Liver (tissue), 9 donors: Measurements from ENCODE around the gene DMD. TPM values are rescaled to one million over a fixed set of nuclear protein-coding genes. Genes with fewer than 3 reads are reported as not detected.

ENCODE experiments used
- DNase-seq: peaks from one replicate; pipeline ENCODE4 v3.0.0-alpha.2; 2017; ENCODE audit warnings: low spot score
- H3K27ac ChIP-seq, 2 donors: one replicate each; pipeline ENCODE4 v1.7.0; 2013; ENCODE audit warnings: inconsistent platforms in 2 of 2, low read length in 2 of 2, control low read depth in 1 of 2, low read depth in 1 of 2, mild to moderate bottlenecking in 1 of 2
- H3K27me3 ChIP-seq, 4 donors: one replicate each; pipeline versions ENCODE4 v1.6.1 to v1.7.0; 2013; ENCODE audit warnings: low read length in 3 of 4, inconsistent platforms in 1 of 4, mild to moderate bottlenecking in 1 of 4, moderate library complexity in 1 of 4; ENCODE audit not compliant: control insufficient read depth in 4 of 4, insufficient read depth in 4 of 4
- H3K36me3 ChIP-seq, 4 donors: one replicate each; pipeline versions ENCODE4 v1.6.1 to v1.7.0; 2013; ENCODE audit warnings: low read length in 3 of 4, mild to moderate bottlenecking in 3 of 4, low read depth in 1 of 4, moderate library complexity in 1 of 4; ENCODE audit not compliant: control insufficient read depth in 4 of 4, insufficient read depth in 3 of 4
- H3K4me1 ChIP-seq, 4 donors: one replicate each; pipeline versions ENCODE4 v1.6.1 to v1.7.0; 2013; ENCODE audit warnings: low read length in 3 of 4, mild to moderate bottlenecking in 3 of 4, moderate library complexity in 1 of 4; ENCODE audit not compliant: control insufficient read depth in 4 of 4, insufficient read depth in 4 of 4
- H3K4me3 ChIP-seq, 3 donors: one replicate each; pipeline versions ENCODE4 v1.6.1 to v1.7.0; 2013; ENCODE audit warnings: low read length in 3 of 3, control low read depth in 1 of 3, low read depth in 1 of 3, mild to moderate bottlenecking in 1 of 3
- H3K9ac ChIP-seq, 2 donors: one replicate each; pipeline ENCODE4 v1.7.0; 2013; ENCODE audit warnings: low read length in 2 of 2, mild to moderate bottlenecking in 2 of 2, moderate library complexity in 2 of 2, control low read depth in 1 of 2, low read depth in 1 of 2
- H3K9me3 ChIP-seq, 4 donors: one replicate each; pipeline versions ENCODE4 v1.6.1 to v1.7.0; 2013; ENCODE audit warnings: low read length in 3 of 4; ENCODE audit not compliant: control insufficient read depth in 4 of 4
- FOXA2 ChIP-seq: IDR thresholded peaks from 2 replicates; pipeline ENCODE4 v1.6.1; 2016; ENCODE audit warnings: antibody characterized with exemption
- GABPA ChIP-seq, 2 donors: IDR thresholded peaks in 1 of 2; conservative IDR thresholded peaks in 1 of 2; 2 replicates each; pipeline ENCODE4 v1.6.1; 2016; ENCODE audit warnings: antibody characterized with exemption in 2 of 2, mild to moderate bottlenecking in 1 of 2, moderate library complexity in 1 of 2
- HNF4G ChIP-seq: IDR thresholded peaks from 2 replicates; pipeline ENCODE4 v1.6.1; 2016; ENCODE audit warnings: antibody characterized with exemption
- JUND ChIP-seq, 2 donors: IDR thresholded peaks; 2 replicates each; pipeline ENCODE4 v1.6.1; 2016; ENCODE audit warnings: antibody characterized with exemption in 2 of 2
- MAX ChIP-seq: IDR thresholded peaks from 2 replicates; pipeline ENCODE4 v1.6.1; 2016; ENCODE audit warnings: antibody characterized with exemption
- NR2F2 ChIP-seq: IDR thresholded peaks from 2 replicates; pipeline ENCODE4 v1.6.1; 2016; ENCODE audit warnings: antibody characterized with exemption
- RAD21 ChIP-seq, 2 donors: IDR thresholded peaks; 2 replicates each; pipeline ENCODE4 v1.6.1; 2016; ENCODE audit warnings: antibody characterized with exemption in 2 of 2, mild to moderate bottlenecking in 2 of 2
- RXRA ChIP-seq, 2 donors: IDR thresholded peaks; 2 replicates each; pipeline ENCODE4 v1.6.1; 2017 to 2018; ENCODE audit warnings: antibody characterized with exemption in 2 of 2, mild to moderate bottlenecking in 1 of 2
- SP1 ChIP-seq: IDR thresholded peaks from 2 replicates; pipeline ENCODE4 v1.6.1; 2018; ENCODE audit warnings: antibody characterized with exemption, mild to moderate bottlenecking
- TAF1 ChIP-seq: conservative IDR thresholded peaks from 2 replicates; pipeline ENCODE4 v1.6.1; 2016; ENCODE audit warnings: antibody characterized with exemption, mild to moderate bottlenecking
- ZBTB33 ChIP-seq: IDR thresholded peaks from 2 replicates; pipeline ENCODE4 v1.6.1; 2016; ENCODE audit warnings: antibody characterized with exemption
- WGBS: extraction: QIAGEN DNeasy Blood & Tissue Kit; methylation state at CpG from one replicate; pipeline ENCODE4 v1.1.7; 2013; 5-methylcytosine and 5-hydroxymethylcytosine counted together
- polyA plus RNA-seq, 2 donors: library from polyadenylated mRNA; stranded (reverse) in 1 of 2; unstranded in 1 of 2; fragments of 200-250 nt in 1 of 2; fragments of >200 nt in 1 of 2; fragmentation: Nextera tagmentation in 1 of 2; extraction: Ambion mirVana in 1 of 2; gene quantifications; one replicate each; pipeline versions ENCODE4 v1.2.1 to v1.2.3, GENCODE V29; 2013 to 2015
- total RNA-seq, 2 donors: library from RNA; depleted of rRNA; stranded (reverse); fragments of >200 nt; gene quantifications; one replicate each; pipeline ENCODE4 v1.2.3, GENCODE V29; 2014
- TF ChIP-seq, protein P1 (sequence below): fragments of 150-350 bp; IDR thresholded peaks from 2 replicates; pipeline ENCODE4 v1.5.1; 2017; ENCODE audit warnings: improper control_type of control experiment, low read depth, low read length; ENCODE audit not compliant: missing input control
- donor health status: healthy.
- donor health status: healthy.
- donor health status: healthy.
- donor health status: healthy.
- donor health status: healthy.

Gene DMD
- total and polyA plus RNA-seq, 4 donors: 14.6 to 61.9 (median 23.9) TPM

DNA sequence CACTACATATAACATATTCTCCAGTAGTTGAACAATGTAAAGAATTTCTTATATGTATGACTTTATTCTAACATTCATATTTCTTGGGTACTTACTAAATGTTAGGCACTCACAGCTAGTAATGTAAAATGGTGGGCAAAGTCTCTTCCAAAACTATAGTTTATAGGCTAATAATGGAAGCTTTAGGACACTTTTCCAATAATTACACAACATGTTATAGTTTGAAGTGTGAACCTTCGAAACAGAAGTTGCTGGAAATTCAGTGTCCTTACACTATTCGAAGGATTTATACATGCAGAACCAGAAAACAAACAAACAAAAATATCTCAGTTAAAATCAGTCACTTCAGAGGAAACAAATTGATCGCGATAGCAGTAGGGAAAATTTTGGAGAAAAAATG lies 212.6 kb downstream of the DMD start:
- Histone ChIP-seq H3K9me3 (no peaks in the 10 kb centered on the region), H3K4me1 (no peaks in the 10 kb centered on the region), H3K36me3 (no peaks in the 10 kb centered on the region), H3K9ac (no peak overlapping the region), H3K27me3 (no peaks in the 10 kb centered on the region), H3K4me3 (no peak overlapping the region), H3K27ac (no peak overlapping the region)
- TF ChIP-seq MAX: no peak
- no peak for TF ChIP-seq SP1
- DNase-seq: no peak
- 90% methylated on average over 4 of the region's 4 CpGs for WGBS

DNA sequence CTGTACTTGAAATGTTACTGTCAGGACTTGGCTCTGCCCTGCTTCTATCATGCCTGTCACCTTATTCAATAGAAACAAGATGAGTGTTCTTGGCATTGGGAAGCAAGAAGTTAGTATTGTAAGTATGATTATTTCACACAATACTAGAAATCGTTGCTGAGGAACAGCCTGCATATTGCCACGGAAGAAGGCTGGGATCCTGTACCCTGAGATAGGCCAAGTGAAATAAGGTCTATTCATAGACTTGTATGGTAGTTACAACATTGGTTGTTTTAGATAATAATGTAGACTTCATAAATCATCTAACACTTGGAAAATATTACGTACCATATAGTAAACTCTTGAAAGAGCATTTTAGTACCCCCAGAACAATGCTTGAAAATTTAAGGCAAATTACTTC lies 215.9 kb downstream of the DMD start:
- no peak for TF ChIP-seq GABPA (IDR thresholded peaks at IDR 0.05 in 1 of 2, conservative IDR thresholded peaks at IDR 0.05 in 1 of 2)
- TF ChIP-seq SP1: no peak
- TF ChIP-seq, protein P1, sequence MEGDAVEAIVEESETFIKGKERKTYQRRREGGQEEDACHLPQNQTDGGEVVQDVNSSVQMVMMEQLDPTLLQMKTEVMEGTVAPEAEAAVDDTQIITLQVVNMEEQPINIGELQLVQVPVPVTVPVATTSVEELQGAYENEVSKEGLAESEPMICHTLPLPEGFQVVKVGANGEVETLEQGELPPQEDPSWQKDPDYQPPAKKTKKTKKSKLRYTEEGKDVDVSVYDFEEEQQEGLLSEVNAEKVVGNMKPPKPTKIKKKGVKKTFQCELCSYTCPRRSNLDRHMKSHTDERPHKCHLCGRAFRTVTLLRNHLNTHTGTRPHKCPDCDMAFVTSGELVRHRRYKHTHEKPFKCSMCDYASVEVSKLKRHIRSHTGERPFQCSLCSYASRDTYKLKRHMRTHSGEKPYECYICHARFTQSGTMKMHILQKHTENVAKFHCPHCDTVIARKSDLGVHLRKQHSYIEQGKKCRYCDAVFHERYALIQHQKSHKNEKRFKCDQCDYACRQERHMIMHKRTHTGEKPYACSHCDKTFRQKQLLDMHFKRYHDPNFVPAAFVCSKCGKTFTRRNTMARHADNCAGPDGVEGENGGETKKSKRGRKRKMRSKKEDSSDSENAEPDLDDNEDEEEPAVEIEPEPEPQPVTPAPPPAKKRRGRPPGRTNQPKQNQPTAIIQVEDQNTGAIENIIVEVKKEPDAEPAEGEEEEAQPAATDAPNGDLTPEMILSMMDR: no peak
- TF ChIP-seq JUND (IDR thresholded peaks at IDR 0.05): no peak
- TF ChIP-seq RAD21 (IDR thresholded peaks at IDR 0.05): no peak
- TF ChIP-seq ZBTB33: no peak
- no peak for TF ChIP-seq FOXA2
- TF ChIP-seq HNF4G: no peak
- Histone ChIP-seq H3K4me1 (no peaks in the 10 kb centered on the region), H3K4me3 (no peak overlapping the region), H3K36me3 (no peaks in the 10 kb centered on the region), H3K27me3 (no peaks in the 10 kb centered on the region), H3K9ac (no peak overlapping the region), H3K27ac (no peak overlapping the region), H3K9me3 (no peaks in the 10 kb centered on the region)
- 83% methylated on average over 3 of the region's 3 CpGs for WGBS
- no peak for DNase-seq

DNA sequence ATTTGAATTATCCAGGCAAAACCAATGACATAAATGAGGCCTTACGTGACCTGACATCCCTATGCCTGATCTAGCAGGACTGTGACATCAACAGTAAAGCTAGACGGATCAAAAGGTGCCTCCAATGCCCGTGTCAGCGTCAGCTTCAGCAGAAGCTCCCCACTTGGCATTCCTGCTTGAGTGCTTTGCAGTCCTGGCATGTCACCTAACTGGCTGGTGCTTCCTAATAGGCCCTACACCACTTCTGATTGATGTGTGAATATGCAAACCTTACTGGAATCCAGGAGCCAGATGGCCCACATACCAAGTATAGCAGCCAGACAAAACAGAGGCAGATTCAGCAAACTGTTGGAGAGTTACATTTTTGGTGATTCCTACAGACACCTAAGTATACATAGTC lies 224.2 kb downstream of the DMD start:
- Histone ChIP-seq H3K36me3 (no peaks in the 10 kb centered on the region), H3K9ac (no peak overlapping the region), H3K27ac (no peak overlapping the region), H3K4me3 (no peak overlapping the region), H3K27me3 (no peaks in the 10 kb centered on the region), H3K4me1 (no peaks in the 10 kb centered on the region), H3K9me3 (no peaks in the 10 kb centered on the region)
- TF ChIP-seq FOXA2 (no peak), RXRA (IDR thresholded peaks at IDR 0.05) (no peak)
- 32% methylated on average over 4 of the region's 4 CpGs for WGBS
- no peak for DNase-seq

GRCh38 chrX:32985544-32985943 lies 225.8 kb downstream of the DMD start:
- Histone ChIP-seq H3K9me3 (no peaks in the 10 kb centered on the region), H3K36me3 (no peaks in the 10 kb centered on the region), H3K27ac (no peak overlapping the region), H3K4me3 (no peak overlapping the region), H3K9ac (no peak overlapping the region), H3K27me3 (no peaks in the 10 kb centered on the region), H3K4me1 (no peaks in the 10 kb centered on the region)
- no peak for DNase-seq
- 69% methylated on average over 4 of the region's 4 CpGs for WGBS
- TF ChIP-seq ZBTB33 (no peak), MAX (no peak), HNF4G (no peak), NR2F2 (no peak), RAD21 (IDR thresholded peaks at IDR 0.05) (no peak), TAF1 (no peak)
